Fibroblast of mammary gland (primary cell): ENCODE results near the gene PAX9.
"Not testable (repeated sequence)": the region's sequence is repeated elsewhere in the genome, so short reads cannot be mapped to it uniquely, and the experiment has no call there.

ENCODE experiments used
- DNase-seq: peaks from one replicate; pipeline ENCODE4 v3.0.0-alpha.2; 2010; ENCODE audit warnings: low read depth
- H3K4me3 ChIP-seq: 2 replicates; pipeline ENCODE4 v1.5.1; 2011; ENCODE audit warnings: low read depth, mild to moderate bottlenecking, low read length, moderate library complexity; ENCODE audit not compliant: control insufficient read depth
- TF ChIP-seq, protein P1 (sequence below): conservative IDR thresholded peaks from 2 replicates; pipeline ENCODE4 v1.5.1; 2011; ENCODE audit warnings: low read depth, low read length, inconsistent platforms; ENCODE audit not compliant: control insufficient read depth, insufficient read depth

The PAX9 gene

DNA sequence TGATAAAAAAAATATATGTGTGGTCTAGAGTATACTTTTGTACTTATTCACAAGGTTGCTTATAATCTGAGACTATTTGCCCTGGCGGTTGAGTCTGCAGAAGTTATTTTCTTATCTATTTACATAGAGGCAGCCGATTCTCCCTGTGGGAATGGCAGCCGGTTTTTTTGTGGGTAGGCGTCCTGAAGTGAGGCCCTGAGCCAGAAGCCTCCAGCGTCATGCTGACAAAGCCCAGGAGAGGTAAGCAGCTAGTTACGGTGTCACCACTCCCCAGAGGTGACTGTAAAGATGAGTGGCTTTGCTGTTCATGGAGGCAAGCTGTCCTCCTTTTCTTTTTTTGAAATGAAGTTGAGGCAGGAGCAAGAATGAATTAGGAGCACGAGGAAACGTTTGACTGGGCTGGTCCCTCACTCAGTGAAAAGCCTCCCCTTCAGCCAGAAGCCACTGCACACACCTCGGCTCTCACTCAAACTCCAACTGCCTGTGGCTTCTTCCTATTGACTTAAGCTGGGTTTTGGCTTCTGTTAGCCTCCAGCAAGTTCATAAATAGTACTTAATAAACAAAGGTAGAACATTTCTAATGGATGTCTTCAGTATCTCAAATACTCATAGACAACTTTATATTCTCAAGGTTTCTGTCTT lies 21.5 kb downstream of the PAX9 start:
- no peak overlapping the region for H3K4me3 ChIP-seq
- DNase-seq = no peak
- TF ChIP-seq, protein P1, sequence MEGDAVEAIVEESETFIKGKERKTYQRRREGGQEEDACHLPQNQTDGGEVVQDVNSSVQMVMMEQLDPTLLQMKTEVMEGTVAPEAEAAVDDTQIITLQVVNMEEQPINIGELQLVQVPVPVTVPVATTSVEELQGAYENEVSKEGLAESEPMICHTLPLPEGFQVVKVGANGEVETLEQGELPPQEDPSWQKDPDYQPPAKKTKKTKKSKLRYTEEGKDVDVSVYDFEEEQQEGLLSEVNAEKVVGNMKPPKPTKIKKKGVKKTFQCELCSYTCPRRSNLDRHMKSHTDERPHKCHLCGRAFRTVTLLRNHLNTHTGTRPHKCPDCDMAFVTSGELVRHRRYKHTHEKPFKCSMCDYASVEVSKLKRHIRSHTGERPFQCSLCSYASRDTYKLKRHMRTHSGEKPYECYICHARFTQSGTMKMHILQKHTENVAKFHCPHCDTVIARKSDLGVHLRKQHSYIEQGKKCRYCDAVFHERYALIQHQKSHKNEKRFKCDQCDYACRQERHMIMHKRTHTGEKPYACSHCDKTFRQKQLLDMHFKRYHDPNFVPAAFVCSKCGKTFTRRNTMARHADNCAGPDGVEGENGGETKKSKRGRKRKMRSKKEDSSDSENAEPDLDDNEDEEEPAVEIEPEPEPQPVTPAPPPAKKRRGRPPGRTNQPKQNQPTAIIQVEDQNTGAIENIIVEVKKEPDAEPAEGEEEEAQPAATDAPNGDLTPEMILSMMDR = no peak

DNA sequence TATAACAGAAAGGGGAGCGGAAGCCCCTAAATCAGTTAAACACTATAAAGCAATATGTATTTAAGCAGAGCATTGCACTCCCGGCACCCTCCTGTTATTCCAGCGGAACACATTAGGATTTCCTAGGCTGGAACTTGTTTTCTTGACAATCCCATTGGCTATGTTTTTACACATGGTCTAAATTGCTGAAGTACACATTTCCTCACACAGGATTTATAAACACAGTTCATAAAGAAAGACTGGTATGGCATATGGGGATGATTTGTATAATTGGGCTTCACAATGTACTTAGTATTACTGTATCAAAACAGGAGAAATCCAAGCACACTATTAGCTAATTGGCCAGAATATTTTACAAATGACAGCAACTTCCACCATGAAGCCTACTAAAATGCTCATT lies 23.3 kb downstream of the PAX9 start:
- no peak overlapping the region for H3K4me3 ChIP-seq
- no peak for DNase-seq
- TF ChIP-seq, protein P1 = no peak

DNA sequence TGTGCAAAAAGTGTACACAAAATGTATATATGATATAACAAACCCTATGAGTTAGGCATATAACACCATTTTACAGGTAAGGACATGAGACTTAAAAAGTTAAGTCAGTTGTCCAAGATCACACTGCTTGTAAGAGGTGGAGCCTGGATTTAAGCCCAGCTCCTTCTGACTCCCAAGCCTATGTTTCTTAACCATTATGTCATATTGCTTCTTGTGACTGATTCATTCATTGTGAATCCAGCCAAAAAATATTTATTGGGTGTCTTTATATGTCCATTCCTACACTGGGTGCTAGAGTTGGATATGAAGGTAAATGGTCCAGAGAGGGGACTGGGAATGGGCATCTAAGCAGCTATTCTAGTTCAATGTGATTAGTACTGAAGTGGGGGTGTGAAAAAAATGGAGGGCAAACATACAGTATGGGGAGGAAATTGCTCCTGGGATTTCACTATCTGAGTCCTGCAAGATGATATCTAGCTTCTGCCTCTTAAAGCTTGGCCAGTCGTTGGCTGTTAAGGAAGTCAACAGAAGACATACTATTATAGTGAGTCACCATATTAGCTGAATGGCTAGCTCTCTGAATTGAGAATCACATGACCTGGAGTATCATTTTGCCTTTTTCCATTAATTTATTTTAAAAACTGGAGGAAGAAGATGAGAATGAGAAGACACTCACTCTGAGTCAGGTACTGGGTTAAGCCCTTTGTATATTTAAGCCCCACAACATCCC lies 28.8 kb downstream of the PAX9 start:
- no peak overlapping the region for H3K4me3 ChIP-seq
- DNase-seq = peak; percentile 3
- TF ChIP-seq, protein P1 = no peak

DNA sequence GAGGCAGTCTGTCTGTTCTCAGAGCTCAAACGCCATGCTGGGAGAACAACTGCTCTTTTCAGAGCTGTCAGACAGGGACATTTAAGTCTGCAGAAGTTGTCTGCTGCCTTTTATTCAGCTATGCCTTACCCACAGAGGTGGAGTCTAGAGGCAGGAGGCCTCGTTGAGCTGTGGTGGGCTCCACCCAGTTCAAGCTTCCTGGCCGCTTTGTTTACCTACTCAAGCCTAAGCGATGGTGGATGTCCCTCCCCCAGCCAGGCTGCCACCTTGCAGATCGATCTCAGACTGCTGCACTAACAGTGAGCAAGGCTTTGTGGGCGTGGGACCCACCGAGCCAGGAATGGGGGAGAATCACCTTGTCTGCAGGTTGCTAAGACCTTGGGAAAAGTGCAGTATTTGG lies 37.8 kb downstream of the PAX9 start:
- DNase-seq, H3K4me3 ChIP-seq: not testable (repeated sequence)

DNA sequence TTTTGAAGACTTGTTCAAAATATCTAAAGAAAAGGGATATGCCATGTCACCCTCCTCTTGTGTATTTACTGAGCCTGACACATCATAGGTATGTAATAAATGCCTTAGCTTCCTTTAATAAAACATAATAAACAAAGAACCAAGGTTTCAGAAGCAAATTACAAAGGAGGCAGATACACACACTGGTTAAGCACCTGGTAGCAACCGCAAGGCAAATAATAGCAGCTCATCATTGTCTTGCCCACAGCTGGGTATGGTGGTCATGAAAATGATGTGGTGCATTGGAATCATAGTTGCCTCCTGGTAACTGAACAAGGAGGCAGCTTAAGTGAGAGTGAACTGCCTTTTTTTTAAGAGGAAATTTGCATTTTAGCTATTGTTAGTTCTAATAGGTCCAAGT lies 39.0 kb downstream of the PAX9 start:
- TF ChIP-seq, protein P1 = no peak
- DNase-seq = no peak
- H3K4me3 ChIP-seq = no peak overlapping the region

DNA sequence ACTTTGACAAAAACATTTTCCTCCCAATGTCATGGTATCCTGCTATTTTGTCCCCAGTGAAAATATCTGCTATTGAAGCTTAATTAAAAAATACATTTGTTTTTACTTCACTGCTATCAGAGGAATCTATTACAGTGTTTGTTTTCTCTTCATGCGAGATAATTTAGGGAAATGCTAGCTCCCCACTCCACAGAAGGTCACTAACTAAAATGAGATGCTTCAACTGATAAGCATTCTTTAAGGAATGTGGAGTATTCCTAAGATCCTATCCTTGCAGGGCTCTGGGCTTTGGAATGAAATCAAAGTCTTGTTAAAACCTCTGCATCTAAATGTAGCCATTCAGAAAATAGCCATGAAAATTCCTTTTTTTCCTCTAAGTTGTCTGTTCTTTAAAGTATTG lies 39.5 kb downstream of the PAX9 start:
- TF ChIP-seq, protein P1 = no peak
- no peak for DNase-seq
- no peak overlapping the region for H3K4me3 ChIP-seq

DNA sequence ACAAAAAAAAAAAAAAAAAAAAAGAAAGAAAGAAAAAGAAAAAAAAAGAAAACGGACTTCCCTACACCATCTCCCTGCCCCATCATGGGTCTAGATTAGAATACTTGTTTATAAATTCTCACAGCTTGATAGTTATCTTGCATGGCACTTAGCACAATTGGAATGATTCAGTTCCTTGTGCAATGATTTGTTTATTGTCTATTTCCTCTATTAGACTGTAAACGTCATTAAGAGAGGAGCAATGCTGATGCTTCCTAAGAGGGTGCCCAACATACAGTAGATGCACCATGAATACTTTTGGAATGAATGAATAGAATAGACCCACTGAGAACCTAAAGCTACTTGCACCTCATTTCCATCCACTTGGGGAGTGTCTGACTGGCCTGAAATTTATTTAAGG lies 40.8 kb downstream of the PAX9 start:
- no peak for DNase-seq
- TF ChIP-seq, protein P1 = no peak
- H3K4me3 ChIP-seq = no peak overlapping the region
